Dendritic cell treated with granulocyte-macrophage colony-stimulating factor and Interleukin-4, amounts not matched to agents 40 ng/mL and 50 ng/mL, for 4 days (primary cell): ENCODE measurements around the gene TSHZ1.

Experiments
- H3K27ac Mint-ChIP-seq: one replicate; pipeline ENCODE4 v1.8.0; 2022; ENCODE audit warnings: mild to moderate bottlenecking, mixed read lengths
- H3K27me3 Mint-ChIP-seq: one replicate; pipeline ENCODE4 v1.8.0; 2022; ENCODE audit warnings: mild to moderate bottlenecking, mixed read lengths
- H3K36me3 Mint-ChIP-seq: one replicate; pipeline ENCODE4 v1.8.0; 2022; ENCODE audit warnings: low read depth, mixed read lengths
- H3K4me1 Mint-ChIP-seq: one replicate; pipeline ENCODE4 v1.8.0; 2022; ENCODE audit warnings: low read depth, mixed read lengths
- H3K4me3 Mint-ChIP-seq: one replicate; pipeline ENCODE4 v1.8.0; 2022; ENCODE audit warnings: mild to moderate bottlenecking, moderate library complexity, mixed read lengths
- H3K9me3 Mint-ChIP-seq: one replicate; pipeline ENCODE4 v1.8.0; 2022; ENCODE audit warnings: mixed read lengths
- intact Hi-C: fragments of 100-400 bp; cut with micrococcal nuclease; formaldehyde crosslinking; loops from one replicate; pipeline ENCODE4 v1.15.0; 2022

TSHZ1 gene

DNA sequence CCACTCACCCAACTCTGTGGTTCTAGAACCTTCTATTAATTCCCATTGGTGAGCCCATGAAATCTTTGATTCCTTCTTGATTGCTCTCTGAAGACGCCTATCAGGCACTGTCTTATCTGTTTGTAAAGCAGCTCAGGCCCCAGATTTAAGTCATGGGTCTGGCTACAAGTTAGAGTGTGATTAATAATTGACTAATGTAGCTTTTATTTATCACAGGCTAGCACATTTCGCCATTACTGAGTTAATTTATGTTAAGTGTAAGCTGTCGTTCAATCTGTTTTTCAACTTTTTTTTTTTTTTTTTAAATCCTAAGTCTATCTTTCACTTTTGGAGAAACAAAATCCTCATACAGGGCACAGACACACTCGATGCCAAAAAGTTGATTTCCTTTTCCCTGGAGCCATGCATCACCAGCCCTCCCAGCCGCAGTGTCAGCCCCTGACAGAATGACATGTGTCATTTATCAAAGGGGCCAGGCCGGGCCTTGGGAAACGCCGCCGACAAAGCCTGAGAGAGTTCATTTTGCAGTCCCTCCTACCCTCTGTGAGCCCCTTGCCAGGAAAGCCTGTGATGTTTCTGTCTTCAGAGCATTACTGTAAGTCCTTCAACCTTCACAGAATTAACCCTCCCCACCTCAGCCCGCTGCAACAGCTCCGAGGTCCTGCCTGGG lies 15.8 kb downstream of the TSHZ1 start:
- H3K36me3 Mint-ChIP-seq = no peaks in the 10 kb centered on the region
- H3K4me1 Mint-ChIP-seq = peaks cover 47% of the 10 kb centered on the region
- intact Hi-C loops = no loop called here
- no peaks in the 10 kb centered on the region for H3K27me3 Mint-ChIP-seq
- H3K9me3 Mint-ChIP-seq = no peaks in the 10 kb centered on the region
- no peak overlapping the region for H3K4me3 Mint-ChIP-seq
- peak overlapping the region; percentile 20 for H3K27ac Mint-ChIP-seq

DNA sequence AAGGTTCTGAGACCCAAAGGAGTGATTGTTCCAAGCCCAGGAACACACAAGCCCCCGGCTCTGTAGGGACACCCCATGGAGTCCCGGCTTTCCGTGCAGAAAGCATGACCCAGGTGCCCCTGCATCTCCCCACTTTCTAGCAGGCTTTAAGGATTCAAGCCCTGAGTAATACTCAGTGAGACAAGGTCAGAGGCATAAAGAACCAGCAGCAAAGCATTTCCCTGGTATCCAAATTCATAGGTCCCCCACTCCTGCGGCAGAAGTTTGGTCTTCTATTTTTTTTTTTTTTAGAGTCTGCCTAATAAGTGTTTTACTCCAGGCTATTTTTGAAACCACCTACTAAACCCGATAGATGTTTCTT lies 16.3 kb downstream of the TSHZ1 start:
- H3K27ac Mint-ChIP-seq = peak overlapping the region; percentile 20

GRCh38 chr18:75227535-75228296 lies 17.1 kb downstream of the TSHZ1 start:
- H3K27me3 Mint-ChIP-seq = no peaks in the 10 kb centered on the region
- H3K4me1 Mint-ChIP-seq = peaks cover 47% of the 10 kb centered on the region
- no peak overlapping the region for H3K4me3 Mint-ChIP-seq
- no peaks in the 10 kb centered on the region for H3K36me3 Mint-ChIP-seq
- H3K9me3 Mint-ChIP-seq = no peaks in the 10 kb centered on the region
- no peak overlapping the region for H3K27ac Mint-ChIP-seq
- intact Hi-C loops = no loop called here

More for the DNA sequence above, 16.3 kb downstream of the TSHZ1 start:
- Mint-ChIP-seq H3K27me3 (no peaks in the 10 kb centered on the region), H3K4me3 (no peak overlapping the region), H3K36me3 (no peaks in the 10 kb centered on the region), H3K9me3 (no peaks in the 10 kb centered on the region), H3K4me1 (peaks cover 47% of the 10 kb centered on the region)
- intact Hi-C loops = no loop called here

GRCh38 chr18:75228967-75229366 lies 18.4 kb downstream of the TSHZ1 start:
- Mint-ChIP-seq H3K36me3 (no peaks in the 10 kb centered on the region), H3K27ac (no peak overlapping the region), H3K27me3 (no peaks in the 10 kb centered on the region), H3K4me3 (no peak overlapping the region), H3K9me3 (no peaks in the 10 kb centered on the region), H3K4me1 (peaks cover 42% of the 10 kb centered on the region)
- intact Hi-C loops = no loop called here

GRCh38 chr18:75229437-75229836 lies 18.8 kb downstream of the TSHZ1 start:
- Mint-ChIP-seq H3K36me3 (no peaks in the 10 kb centered on the region), H3K9me3 (no peaks in the 10 kb centered on the region), H3K27ac (no peak overlapping the region), H3K27me3 (no peaks in the 10 kb centered on the region), H3K4me1 (peaks cover 41% of the 10 kb centered on the region), H3K4me3 (no peak overlapping the region)
- intact Hi-C loops = no loop called here

DNA sequence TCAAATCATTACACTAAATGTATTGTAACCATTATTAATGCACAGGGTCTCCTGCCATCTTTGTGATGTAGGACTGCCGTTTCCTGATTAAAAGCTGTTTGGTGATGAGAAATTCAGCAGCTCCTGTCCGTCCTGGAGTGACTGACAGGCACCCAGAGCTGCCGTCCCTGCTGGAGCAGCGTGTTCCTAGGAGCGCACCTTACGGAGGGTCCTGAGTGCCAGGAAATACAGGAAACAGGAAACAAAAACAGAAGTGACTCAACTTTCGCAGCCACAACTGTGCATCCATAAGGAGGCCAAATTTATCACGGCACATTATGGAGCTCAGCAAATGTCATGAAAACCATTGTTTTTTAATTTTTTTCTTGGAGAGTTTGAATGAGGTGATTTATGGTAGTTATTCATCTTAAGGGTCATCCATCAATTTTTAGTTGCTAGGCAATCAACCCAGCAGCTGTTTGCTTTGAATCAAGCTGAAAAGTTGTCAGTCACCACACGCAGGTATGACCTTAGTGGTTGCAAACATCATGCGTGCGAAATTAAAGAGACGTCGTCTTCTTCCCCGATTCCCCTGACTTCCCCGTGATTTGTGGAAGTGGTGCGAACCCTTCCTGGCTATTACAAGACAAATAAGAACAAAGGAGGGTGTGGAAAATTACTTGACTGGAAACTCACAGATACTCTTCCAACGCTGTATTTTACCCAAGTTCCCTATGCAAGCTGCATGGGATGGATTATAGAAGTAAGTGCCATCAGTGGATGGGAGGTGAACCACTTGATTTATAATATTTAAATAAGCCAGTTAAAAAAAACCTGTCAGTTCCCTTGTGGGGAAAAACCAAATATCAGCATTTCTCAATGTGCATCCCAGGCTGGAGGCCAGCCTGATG lies 19.8 kb downstream of the TSHZ1 start:
- Mint-ChIP-seq H3K4me3 (no peak overlapping the region), H3K9me3 (no peaks in the 10 kb centered on the region), H3K36me3 (peaks cover 3% of the 10 kb centered on the region), H3K27ac (no peak overlapping the region), H3K27me3 (no peaks in the 10 kb centered on the region), H3K4me1 (peaks cover 33% of the 10 kb centered on the region)
- intact Hi-C loops = no loop called here

DNA sequence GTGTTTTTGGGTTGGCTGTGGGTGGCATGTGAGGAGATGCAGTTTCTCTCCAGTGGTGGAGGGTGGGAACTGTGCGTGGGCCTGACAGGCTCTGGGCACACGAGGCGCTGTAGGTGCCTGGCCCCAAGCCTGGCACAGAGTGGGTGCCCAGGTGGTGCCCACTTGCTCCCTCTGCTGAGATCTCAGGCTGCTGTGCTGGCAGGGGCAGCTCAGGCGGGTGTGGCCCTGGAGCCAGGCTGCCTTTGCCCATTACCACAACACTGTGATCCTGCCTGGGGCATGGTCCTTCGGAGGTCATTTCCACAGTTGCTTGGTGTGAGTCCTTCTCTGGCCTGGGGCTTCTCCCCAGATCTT lies 20.4 kb downstream of the TSHZ1 start:
- H3K4me1 Mint-ChIP-seq = peaks cover 39% of the 10 kb centered on the region
- intact Hi-C loops = no loop called here
- no peak overlapping the region for H3K4me3 Mint-ChIP-seq
- no peaks in the 10 kb centered on the region for H3K27me3 Mint-ChIP-seq
- no peaks in the 10 kb centered on the region for H3K9me3 Mint-ChIP-seq
- peaks cover 10% of the 10 kb centered on the region for H3K36me3 Mint-ChIP-seq
- H3K27ac Mint-ChIP-seq = no peak overlapping the region

- Mint-ChIP-seq H3K27ac (no peak overlapping the region), H3K9me3 (no peaks in the 10 kb centered on the region), H3K36me3 (peaks cover 11% of the 10 kb centered on the region), H3K27me3 (no peaks in the 10 kb centered on the region), H3K4me1 (peaks cover 21% of the 10 kb centered on the region), H3K4me3 (no peak overlapping the region)
- intact Hi-C loops = no loop called here
Observed at GRCh38 chr18:75234901-75235300, 24.3 kb downstream of the TSHZ1 start.

- Mint-ChIP-seq H3K4me3 (no peak overlapping the region), H3K36me3 (peaks cover 11% of the 10 kb centered on the region), H3K27ac (no peak overlapping the region), H3K27me3 (no peaks in the 10 kb centered on the region), H3K4me1 (peaks cover 11% of the 10 kb centered on the region), H3K9me3 (no peaks in the 10 kb centered on the region)
- intact Hi-C loops = no loop called here
Observed at GRCh38 chr18:75235896-75236295, 25.3 kb downstream of the TSHZ1 start.

DNA sequence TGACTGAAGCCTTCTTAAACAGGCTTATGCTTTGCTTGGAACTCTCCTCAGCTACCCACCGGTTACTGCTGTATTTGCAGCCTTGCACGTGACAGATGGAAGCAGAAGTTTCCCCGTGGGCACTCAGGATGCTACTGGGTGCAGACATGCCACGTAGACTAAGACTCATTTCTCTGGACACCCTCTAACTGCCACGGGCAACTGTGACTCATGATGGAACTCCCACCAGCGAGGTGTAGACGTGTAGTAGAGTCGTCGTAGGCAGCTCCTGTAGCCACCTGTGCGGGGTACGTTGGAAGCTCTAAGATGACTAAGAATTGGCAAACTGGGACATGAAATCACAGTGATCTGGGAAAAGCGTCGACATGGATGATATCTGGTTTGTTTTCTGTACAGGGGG lies 27.5 kb downstream of the TSHZ1 start:
- no peaks in the 10 kb centered on the region for H3K27me3 Mint-ChIP-seq
- intact Hi-C loops = no loop called here
- H3K9me3 Mint-ChIP-seq = no peaks in the 10 kb centered on the region
- H3K27ac Mint-ChIP-seq = no peak overlapping the region
- peaks cover 11% of the 10 kb centered on the region for H3K36me3 Mint-ChIP-seq
- peaks cover 9% of the 10 kb centered on the region for H3K4me1 Mint-ChIP-seq
- H3K4me3 Mint-ChIP-seq = no peak overlapping the region

DNA sequence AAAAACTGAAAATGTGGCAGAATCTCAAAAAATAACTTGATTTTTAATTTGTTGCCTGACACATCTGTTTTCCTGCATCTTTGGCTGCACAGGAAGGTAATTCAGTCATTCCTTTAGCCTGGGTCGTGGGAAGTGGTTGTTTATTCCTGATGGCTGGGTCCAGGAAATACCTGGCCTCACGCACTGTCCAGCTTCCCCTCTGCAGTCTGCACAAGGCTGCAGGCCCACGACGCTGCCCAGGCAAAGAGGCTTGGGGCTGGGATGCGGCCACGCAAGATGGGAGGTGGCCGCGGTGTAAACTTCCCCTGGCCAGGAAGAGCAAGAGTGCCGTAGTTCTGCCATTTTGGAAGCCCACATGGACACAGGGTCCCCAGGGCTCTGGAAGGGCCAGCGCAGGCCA lies 28.2 kb downstream of the TSHZ1 start:
- Mint-ChIP-seq H3K9me3 (no peaks in the 10 kb centered on the region), H3K27me3 (no peaks in the 10 kb centered on the region), H3K27ac (no peak overlapping the region), H3K4me3 (no peak overlapping the region), H3K36me3 (peaks cover 11% of the 10 kb centered on the region), H3K4me1 (peaks cover 9% of the 10 kb centered on the region)
- intact Hi-C loops = no loop called here

GRCh38 chr18:75240433-75240832 lies 29.8 kb downstream of the TSHZ1 start:
- Mint-ChIP-seq H3K27ac (no peak overlapping the region), H3K4me3 (no peak overlapping the region), H3K9me3 (no peaks in the 10 kb centered on the region), H3K27me3 (no peaks in the 10 kb centered on the region), H3K36me3 (peaks cover 7% of the 10 kb centered on the region), H3K4me1 (peaks cover 8% of the 10 kb centered on the region)
- intact Hi-C loops = loop anchor here (2.0 kb wide), 1 partner anchor 34 kb away; no protein-coding TSS in a partner anchor

GRCh38 chr18:75241705-75242104 lies 31.1 kb downstream of the TSHZ1 start:
- Mint-ChIP-seq H3K4me1 (peaks cover 11% of the 10 kb centered on the region), H3K9me3 (no peaks in the 10 kb centered on the region), H3K27ac (no peak overlapping the region), H3K36me3 (no peaks in the 10 kb centered on the region), H3K27me3 (no peaks in the 10 kb centered on the region), H3K4me3 (no peak overlapping the region)
- intact Hi-C loops = loop anchor here (2.0 kb wide), 1 partner anchor 35 kb away; no protein-coding TSS in a partner anchor
